Smooth muscle cell (in vitro differentiated cells): Measurements from ENCODE around the gene AQP1. TPM values are rescaled to one million over a fixed set of nuclear protein-coding genes. Genes with fewer than 3 reads are reported as not detected.

ENCODE experiments used
- DNase-seq: peaks from one replicate; lab custom pipeline; 2025; ENCODE audit not compliant: unreplicated experiment; lab: John Stamatoyannopoulos, UW
- H2AFZ ChIP-seq: fragments of 200-600 bp; sonication (generic); 2 replicates; pipeline ENCODE4 v1.6.0; 2016; ENCODE audit warnings: antibody characterized with exemption, low read depth, mild to moderate bottlenecking
- H3F3A ChIP-seq: fragments of 200-600 bp; sonication (generic); 2 replicates; pipeline ENCODE4 v1.6.0; 2017; ENCODE audit warnings: antibody characterized with exemption, low read depth
- H3K27ac ChIP-seq: fragments of 200-600 bp; sonication (generic); 2 replicates; pipeline ENCODE4 v1.5.1; 2016; ENCODE audit warnings: low read depth, mild to moderate bottlenecking
- H3K27me3 ChIP-seq: fragments of 200-600 bp; sonication (generic); 2 replicates; pipeline ENCODE4 v1.6.1; 2016; ENCODE audit warnings: low read depth, mild to moderate bottlenecking
- H3K36me3 ChIP-seq: fragments of 200-600 bp; sonication (generic); 2 replicates; pipeline ENCODE4 v1.5.1; 2016; ENCODE audit warnings: low read depth
- H3K4me1 ChIP-seq: fragments of 200-600 bp; sonication (generic); 2 replicates; pipeline ENCODE4 v1.5.1; 2016; ENCODE audit warnings: low read depth
- H3K4me2 ChIP-seq: fragments of 200-600 bp; sonication (generic); 2 replicates; pipeline ENCODE4 v1.6.0; 2016; ENCODE audit warnings: mild to moderate bottlenecking
- H3K4me3 ChIP-seq: fragments of 200-600 bp; sonication (generic); 2 replicates; pipeline ENCODE4 v1.5.1; 2016; ENCODE audit warnings: mild to moderate bottlenecking
- H3K79me2 ChIP-seq: fragments of 200-600 bp; sonication (generic); 2 replicates; pipeline ENCODE4 v1.6.0; 2016; ENCODE audit warnings: low read depth, mild to moderate bottlenecking
- H3K9ac ChIP-seq: fragments of 200-600 bp; sonication (generic); 2 replicates; pipeline ENCODE4 v1.6.0; 2016; ENCODE audit warnings: low read depth
- H3K9me3 ChIP-seq: fragments of 200-600 bp; sonication (generic); replicated peaks from 2 replicates; pipeline ENCODE4 v1.5.1; 2016; ENCODE audit warnings: low read depth
- H4K20me1 ChIP-seq: fragments of 200-600 bp; sonication (generic); 2 replicates; pipeline ENCODE4 v1.6.0; 2016; ENCODE audit warnings: low read depth
- CTCF ChIP-seq: fragments of 200-600 bp; sonication (generic); IDR thresholded peaks from 2 replicates; pipeline ENCODE4 v1.5.1; 2017; ENCODE audit warnings: borderline replicate concordance, mild to moderate bottlenecking, antibody characterized with exemption; ENCODE audit not compliant: insufficient read depth, poor library complexity, severe bottlenecking
- WGBS: methylation state at CpG from one replicate; pipeline ENCODE4 v1.1.7; 2016; ENCODE audit warnings: low lambda C conversion rate; 5-methylcytosine and 5-hydroxymethylcytosine counted together
- polyA plus RNA-seq: library from polyadenylated mRNA; unstranded; fragments of >200 nt; fragmentation: Nextera tagmentation; extraction: Ambion mirVana; gene quantifications from 2 replicates; pipeline ENCODE4 v1.2.1, GENCODE V29; 2016
- total RNA-seq: library from RNA; depleted of rRNA; stranded (reverse); fragments of >200 nt; gene quantifications from 2 replicates; pipeline ENCODE4 v1.2.3, GENCODE V29; 2014

Gene AQP1
- total and polyA plus RNA-seq, 2 experiments from 2014 or later, result 2,330 to 2,747 TPM

GRCh38 chr7:30927040-30927439 lies 15.4 kb downstream of the AQP1 start:
- Histone ChIP-seq H3K4me2 (no peak overlapping the region), H3F3A (peaks cover 17% of the 10 kb centered on the region), H3K9ac (no peak overlapping the region), H3K4me3 (no peak overlapping the region), H3K27me3 (no peaks in the 10 kb centered on the region), H3K27ac (no peak overlapping the region), H3K79me2 (peaks cover under 1% of the 10 kb centered on the region), H3K9me3 (no peaks in the 10 kb centered on the region), H2AFZ (no peak overlapping the region), H3K36me3 (peaks cover 5% of the 10 kb centered on the region), H3K4me1 (peaks cover 6% of the 10 kb centered on the region), H4K20me1 (peaks cover 35% of the 10 kb centered on the region)
- TF ChIP-seq CTCF, result no peak
- DNase-seq, result no peak
- WGBS, result 65% methylated on average over 3 of the region's 3 CpGs

- H3K4me1 ChIP-seq, result peaks cover 9% of the 10 kb centered on the region
- no peaks in the 10 kb centered on the region for H3K79me2 ChIP-seq
- H2AFZ ChIP-seq, result no peak overlapping the region
- H3K27ac ChIP-seq, result no peak overlapping the region
- H4K20me1 ChIP-seq, result peaks cover 29% of the 10 kb centered on the region
- H3K9ac ChIP-seq, result no peak overlapping the region
- H3K36me3 ChIP-seq, result peaks cover 5% of the 10 kb centered on the region
- no peak for DNase-seq
- H3K9me3 ChIP-seq, result no peaks in the 10 kb centered on the region
- no peak for TF ChIP-seq CTCF
- no peaks in the 10 kb centered on the region for H3K27me3 ChIP-seq
- H3K4me3 ChIP-seq, result no peak overlapping the region
- WGBS, result 92% methylated on average over 3 of the region's 3 CpGs
- H3F3A ChIP-seq, result peaks cover 17% of the 10 kb centered on the region
- no peak overlapping the region for H3K4me2 ChIP-seq
Observed at GRCh38 chr7:30927559-30927958, 15.9 kb downstream of the AQP1 start.

GRCh38 chr7:30928254-30928872 lies 16.7 kb downstream of the AQP1 start:
- Histone ChIP-seq H3K4me3 (no peak overlapping the region), H3K79me2 (no peaks in the 10 kb centered on the region), H3K9me3 (no peaks in the 10 kb centered on the region), H3K36me3 (no peaks in the 10 kb centered on the region), H2AFZ (no peak overlapping the region), H3K27me3 (no peaks in the 10 kb centered on the region), H3K9ac (no peak overlapping the region), H3F3A (peaks cover 17% of the 10 kb centered on the region), H3K4me1 (peaks cover 15% of the 10 kb centered on the region), H3K27ac (no peak overlapping the region), H4K20me1 (peaks cover 21% of the 10 kb centered on the region), H3K4me2 (no peak overlapping the region)
- no peak for DNase-seq
- no peak for TF ChIP-seq CTCF
- 95% methylated on average over 13 of the region's 13 CpGs for WGBS

- no peak overlapping the region for H3K4me2 ChIP-seq
- peaks cover 18% of the 10 kb centered on the region for H3K4me1 ChIP-seq
- H3K4me3 ChIP-seq, result no peak overlapping the region
- H3K79me2 ChIP-seq, result no peaks in the 10 kb centered on the region
- H3K9ac ChIP-seq, result no peak overlapping the region
- H3K27ac ChIP-seq, result peak overlapping the region; percentile 28
- no peak for DNase-seq
- no peaks in the 10 kb centered on the region for H3K27me3 ChIP-seq
- 91% methylated on average over 4 of the region's 4 CpGs for WGBS
- peaks cover 8% of the 10 kb centered on the region for H4K20me1 ChIP-seq
- no peaks in the 10 kb centered on the region for H3K36me3 ChIP-seq
- no peaks in the 10 kb centered on the region for H3K9me3 ChIP-seq
- H3F3A ChIP-seq, result peaks cover 17% of the 10 kb centered on the region
- H2AFZ ChIP-seq, result no peak overlapping the region
- TF ChIP-seq CTCF, result no peak
Observed at GRCh38 chr7:30929686-30930085, 18.0 kb downstream of the AQP1 start.
